HL-60/S4 treated with retinoic acid at 250 ng/mL for 4 days and 3 days (cell line): ENCODE results near the gene DNAI7.

ENCODE experiments used
- in situ Hi-C: fragments of 300-500 bp; cut with MboI; formaldehyde crosslinking; loops from 2 replicates; pipeline ENCODE4 v1.7.0; 2022; ENCODE audit warnings: low sequenced_read_pairs

DNAI7 gene

GRCh38 chr12:25186038-25186787 lies 8.7 kb downstream of the DNAI7 start:
- in situ Hi-C loops = no loop called here

- in situ Hi-C loops = no loop called here
Observed at GRCh38 chr12:25184132-25184531, 10.8 kb downstream of the DNAI7 start.

- in situ Hi-C loops = no loop called here
Observed at GRCh38 chr12:25182765-25183164, 12.2 kb downstream of the DNAI7 start.

- in situ Hi-C loops = no loop called here
Observed at GRCh38 chr12:25162866-25163265, 32.1 kb downstream of the DNAI7 start.

GRCh38 chr12:25156061-25156460 lies 38.9 kb downstream of the DNAI7 start:
- in situ Hi-C loops = no loop called here

- in situ Hi-C loops = no loop called here
Observed at GRCh38 chr12:25155022-25155576, 39.9 kb downstream of the DNAI7 start.

GRCh38 chr12:25152055-25152454 lies 42.9 kb downstream of the DNAI7 start:
- in situ Hi-C loops = no loop called here

- in situ Hi-C loops = no loop called here
Observed at GRCh38 chr12:25151476-25151875, 43.5 kb downstream of the DNAI7 start.

- in situ Hi-C loops = no loop called here
Observed at GRCh38 chr12:25146686-25147085, 48.3 kb downstream of the DNAI7 start.

- in situ Hi-C loops = loop anchor here (10.0 kb wide), 1 partner anchor 151 kb away; no protein-coding TSS in a partner anchor
Observed at GRCh38 chr12:25135531-25136154, 59.3 kb downstream of the DNAI7 start.

GRCh38 chr12:25131270-25131669 lies 63.7 kb downstream of the DNAI7 start:
- in situ Hi-C loops = loop anchor here (10.0 kb wide), 1 partner anchor 146 kb away; no protein-coding TSS in a partner anchor

- in situ Hi-C loops = loop anchor here (10.0 kb wide), 1 partner anchor 146 kb away; no protein-coding TSS in a partner anchor
Observed at GRCh38 chr12:25130741-25131188, 64.2 kb downstream of the DNAI7 start.

GRCh38 chr12:25126746-25127145 lies 68.2 kb downstream of the DNAI7 start:
- in situ Hi-C loops = no loop called here

- in situ Hi-C loops = no loop called here
Observed at GRCh38 chr12:25126101-25126500, 68.9 kb downstream of the DNAI7 start.

- in situ Hi-C loops = no loop called here
Observed at GRCh38 chr12:25124493-25124892, 70.5 kb downstream of the DNAI7 start.

GRCh38 chr12:25123126-25123525 lies 71.8 kb downstream of the DNAI7 start:
- in situ Hi-C loops = no loop called here

GRCh38 chr12:25121916-25122315 lies 73.0 kb downstream of the DNAI7 start:
- in situ Hi-C loops = no loop called here

- in situ Hi-C loops = no loop called here
Observed at GRCh38 chr12:25121110-25121509, 73.8 kb downstream of the DNAI7 start.

- in situ Hi-C loops = loop anchor here (10.0 kb wide), 1 partner anchor 124 kb away; no protein-coding TSS in a partner anchor
Observed at GRCh38 chr12:25119020-25119419, 75.9 kb downstream of the DNAI7 start.

- in situ Hi-C loops = loop anchor here (10.0 kb wide), 1 partner anchor 121 kb away; no protein-coding TSS in a partner anchor
Observed at GRCh38 chr12:25115677-25116076, 79.3 kb downstream of the DNAI7 start.

GRCh38 chr12:25113651-25114050 lies 81.3 kb downstream of the DNAI7 start:
- in situ Hi-C loops = loop anchor here (10.0 kb wide), 1 partner anchor 119 kb away; no protein-coding TSS in a partner anchor

- in situ Hi-C loops = loop anchor here (10.0 kb wide), 1 partner anchor 115 kb away; no protein-coding TSS in a partner anchor
Observed at GRCh38 chr12:25110260-25110659, 84.7 kb downstream of the DNAI7 start.
